ENCODE data around the gene DGKH.

DGKH gene

DNA sequence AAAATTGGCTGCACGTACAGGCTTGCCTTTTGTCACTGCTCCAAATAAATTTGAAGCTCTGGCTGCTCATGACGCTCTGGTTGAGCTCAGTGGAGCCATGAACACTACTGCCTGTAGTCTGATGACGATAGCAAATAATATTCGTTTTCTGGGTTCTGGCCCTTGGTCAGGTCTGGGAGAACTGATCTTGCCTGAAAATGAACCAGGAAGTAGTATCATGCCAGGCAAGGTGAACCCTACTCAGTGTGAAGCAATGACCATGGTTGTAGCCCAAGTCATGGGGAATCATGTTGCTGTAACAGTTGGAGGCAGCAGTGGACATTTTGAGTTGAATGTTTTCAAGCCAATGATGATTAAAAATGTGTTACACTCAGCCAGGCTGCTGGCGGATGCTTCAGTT is 207.4 kb downstream of the DGKH start:
- no peak for DNase-seq

DNA sequence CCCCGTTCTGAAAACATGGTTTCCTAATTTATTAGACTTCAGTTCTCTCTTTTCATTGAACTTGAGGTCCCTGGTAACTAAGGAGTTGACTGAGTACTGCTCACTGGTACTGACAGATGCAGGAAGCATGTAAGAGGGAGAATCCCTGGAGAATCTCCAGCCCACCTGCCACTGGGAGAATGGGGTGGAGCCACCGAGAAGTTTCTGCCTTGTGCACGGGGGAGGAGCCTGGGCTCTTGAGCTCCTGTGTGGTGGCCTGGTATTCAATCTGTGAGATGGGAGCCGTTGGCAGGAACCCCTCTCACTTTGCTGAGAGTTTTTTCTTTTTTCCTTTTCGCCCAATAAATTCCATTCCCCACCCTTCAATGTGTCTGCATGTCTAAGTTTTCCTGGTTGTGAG is 210.3 kb downstream of the DGKH start:
- DNase-seq = no peak

DNA sequence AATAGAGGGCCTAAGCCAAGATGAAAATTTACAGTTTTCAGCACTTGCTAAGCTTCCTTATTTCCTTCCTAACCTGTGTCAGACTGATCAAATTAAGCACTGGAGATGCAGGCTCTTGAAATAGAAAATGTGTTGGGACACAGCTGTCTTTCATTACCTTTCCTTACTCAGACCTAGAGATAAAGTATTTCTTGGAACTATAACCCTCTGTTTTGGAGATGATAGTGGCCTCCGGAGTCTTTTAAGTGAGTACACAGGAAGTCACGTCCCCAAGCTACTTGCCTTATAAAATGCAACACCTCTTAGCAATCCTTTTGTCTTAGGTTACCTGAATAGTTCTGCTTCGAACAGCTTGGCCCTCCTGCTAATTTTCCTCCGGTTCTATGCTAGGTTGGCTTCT is 211.1 kb downstream of the DGKH start:
- no peak for DNase-seq

DNA sequence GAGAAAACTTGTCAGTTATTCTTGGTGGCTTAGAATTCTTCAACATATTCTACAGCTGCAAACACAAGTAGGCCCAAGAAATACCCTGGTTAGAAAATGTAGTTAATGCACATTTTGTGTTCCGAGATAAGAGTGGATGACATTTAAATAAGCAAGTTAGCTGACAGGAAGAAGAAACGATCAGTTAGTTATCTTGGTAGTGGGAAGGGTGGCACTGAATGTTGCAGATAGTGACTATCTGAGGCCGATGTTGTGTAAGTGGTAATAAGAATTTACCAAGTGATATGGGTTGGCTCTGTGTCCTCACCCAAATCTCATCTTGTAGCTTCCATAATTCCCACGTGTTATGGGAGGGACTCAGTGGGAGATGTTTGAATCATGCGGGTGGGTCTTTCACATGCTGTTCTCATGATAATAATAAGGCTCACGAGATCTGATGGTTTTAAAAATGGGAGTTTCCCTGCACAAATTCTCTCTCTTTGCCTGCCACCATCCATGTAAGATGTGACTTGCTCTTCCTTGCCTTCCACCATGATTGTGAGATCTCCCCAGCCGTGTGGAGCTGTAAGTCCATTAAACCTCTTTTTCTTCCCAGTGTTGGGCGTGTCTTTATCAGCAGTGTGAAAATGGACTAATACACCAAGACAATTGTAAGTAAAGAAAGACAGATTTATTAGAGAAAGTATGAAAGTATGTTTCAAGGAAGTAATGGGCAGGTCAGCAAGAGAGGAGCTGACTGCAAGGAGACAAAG is 212.6 kb downstream of the DGKH start:
- DNase-seq = no peak

DNA sequence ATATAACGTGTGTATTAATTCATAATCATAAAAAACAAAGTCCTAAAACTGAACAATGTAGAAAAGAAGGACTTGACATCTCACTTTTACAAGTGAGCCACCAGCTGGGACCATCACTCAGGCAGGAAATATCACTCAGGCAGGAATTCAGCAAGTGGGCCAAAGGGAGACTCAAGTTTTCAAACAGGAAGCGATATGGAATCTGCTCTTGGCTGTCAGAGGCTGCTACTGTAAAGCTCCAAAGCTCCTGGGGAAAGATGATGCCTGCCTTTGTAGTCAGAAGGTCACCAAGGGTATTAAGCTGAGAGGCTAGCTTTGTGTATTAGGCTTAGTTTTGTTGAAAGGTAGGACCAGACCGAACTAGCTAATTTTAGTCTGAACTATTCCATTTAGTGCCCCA is 218.0 kb downstream of the DGKH start:
- no peak for DNase-seq

DNA sequence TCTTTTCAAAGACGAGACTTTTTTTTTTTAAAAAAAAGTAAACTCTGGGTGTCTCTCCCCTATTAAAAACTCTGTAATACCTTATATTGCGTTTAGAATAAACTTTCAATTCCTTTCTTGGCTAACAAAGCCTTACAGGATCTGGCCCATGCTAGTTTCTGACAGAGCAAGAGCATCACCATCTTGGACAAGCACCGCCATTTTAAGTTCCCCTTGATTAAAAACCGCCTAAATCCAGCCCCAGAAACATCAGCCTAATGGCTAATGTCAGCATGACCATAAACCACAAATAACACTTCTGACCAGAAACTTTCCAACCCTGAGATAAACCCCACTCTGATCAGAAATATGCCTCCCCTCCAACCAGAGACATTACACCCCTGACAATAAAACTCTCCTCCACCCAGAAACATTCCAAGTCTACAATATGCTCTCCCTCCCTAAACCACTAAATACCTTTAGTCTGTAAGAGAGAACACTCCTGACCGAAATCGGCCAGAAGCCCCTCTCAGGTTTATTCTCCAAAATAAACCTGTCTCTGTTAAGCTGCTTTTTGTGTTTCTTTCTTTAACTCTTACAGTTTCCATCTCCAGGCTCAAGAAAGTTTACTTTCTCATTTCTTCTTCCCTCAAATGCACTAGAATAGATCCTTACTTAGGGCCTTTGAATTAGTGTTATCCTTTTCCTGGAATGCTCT is 221.9 kb downstream of the DGKH start:
- DNase-seq = no peak

DNA sequence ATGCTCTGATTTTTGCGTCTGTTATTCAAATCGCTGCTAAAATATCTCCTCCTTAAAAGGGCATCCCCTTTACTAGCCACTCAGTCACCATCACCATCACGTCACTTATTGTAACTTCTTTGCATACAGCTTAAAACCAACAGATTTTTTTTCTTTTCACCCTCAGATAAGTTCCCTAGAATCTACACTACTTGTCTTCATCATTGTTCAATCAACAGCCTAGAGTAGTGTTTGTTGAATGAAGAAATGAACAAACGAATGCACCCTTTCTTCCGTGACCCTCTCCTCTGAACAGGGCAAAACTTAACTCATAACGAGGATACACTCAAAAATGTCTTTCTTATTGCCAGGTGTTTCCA is 222.4 kb downstream of the DGKH start:
- DNase-seq = no peak

DNA sequence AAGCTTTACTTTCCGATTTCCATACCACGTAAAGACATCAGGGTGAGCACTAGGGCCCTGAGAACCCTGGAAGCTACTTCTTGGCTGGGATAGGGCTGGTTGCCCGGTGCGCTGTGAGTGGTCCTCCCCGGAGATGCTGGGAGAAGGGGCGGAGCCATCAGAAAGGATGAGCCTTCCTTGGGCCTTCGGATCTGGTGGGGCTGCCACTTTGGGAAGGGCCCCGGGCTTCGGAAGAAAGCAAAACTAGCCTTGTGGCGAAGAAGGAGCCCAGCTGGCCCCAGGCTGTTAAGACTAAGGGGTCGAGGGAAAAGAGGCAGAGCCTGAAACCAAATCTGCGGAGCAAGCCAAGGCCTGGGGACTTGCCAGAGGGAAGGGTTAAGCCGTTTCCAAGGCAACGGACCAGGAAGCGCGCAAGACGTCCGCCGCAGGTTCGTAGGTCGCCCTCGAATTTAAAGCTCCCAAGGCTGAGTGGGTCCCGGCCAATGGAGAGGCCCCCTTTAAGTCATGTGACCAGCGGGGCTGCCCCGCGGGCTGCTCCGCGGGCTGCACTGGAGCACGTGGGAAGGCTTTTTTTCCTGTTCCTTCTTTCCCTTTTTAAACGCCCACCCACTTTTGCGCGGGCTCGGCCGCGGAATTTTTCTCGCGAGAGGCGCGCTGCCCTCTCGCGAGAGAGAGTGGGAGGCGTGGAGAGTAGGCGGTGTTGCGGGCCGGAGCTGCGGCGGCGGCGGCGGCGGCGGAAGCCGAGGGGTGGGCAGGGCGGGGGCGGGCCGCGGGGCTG is 223.1 kb downstream of the DGKH start:
- peak; percentile 95 for DNase-seq

DNA sequence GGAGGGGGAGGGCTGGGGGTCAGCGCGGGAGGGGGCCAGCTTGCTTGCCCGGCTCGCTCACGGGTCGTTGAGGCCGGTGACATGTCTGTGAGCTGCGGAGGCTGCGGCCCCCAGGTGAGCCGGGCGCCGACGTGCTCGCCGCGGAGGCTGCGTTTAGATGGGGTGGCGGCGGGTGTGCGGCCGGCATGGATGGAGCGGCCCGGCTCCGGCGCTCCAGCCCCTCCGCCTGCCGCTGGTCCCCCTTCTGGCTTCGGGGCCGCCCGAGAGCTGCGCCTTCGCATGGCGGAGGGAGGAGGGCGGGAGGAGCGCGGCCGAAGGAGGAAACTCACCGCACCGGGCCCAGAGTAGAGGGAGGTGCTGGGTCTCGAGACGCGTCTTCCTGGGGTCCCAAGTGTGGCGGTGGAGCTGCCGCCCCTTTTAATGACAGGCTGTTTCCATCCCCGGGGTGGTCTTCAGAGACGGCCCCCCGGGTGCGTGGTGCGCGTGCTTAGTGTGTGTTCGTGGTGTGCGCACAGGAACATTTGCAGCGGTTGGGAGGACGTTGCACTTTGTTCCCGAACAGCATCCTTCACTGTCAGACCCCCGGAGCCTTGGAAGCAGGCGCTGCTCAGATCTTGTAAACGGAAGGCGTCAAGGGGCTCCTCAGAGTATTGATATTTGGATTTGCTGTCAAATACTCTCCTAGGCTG is 223.8 kb downstream of the DGKH start, which contains the start of gene AKAP11:
TSS of gene AKAP11 (plus strand) at position 38 of the 689 bp plus-strand sequence. CDS start 14,197 bp downstream, outside the sequence.
- DNase-seq = peak; percentile 54

DNA sequence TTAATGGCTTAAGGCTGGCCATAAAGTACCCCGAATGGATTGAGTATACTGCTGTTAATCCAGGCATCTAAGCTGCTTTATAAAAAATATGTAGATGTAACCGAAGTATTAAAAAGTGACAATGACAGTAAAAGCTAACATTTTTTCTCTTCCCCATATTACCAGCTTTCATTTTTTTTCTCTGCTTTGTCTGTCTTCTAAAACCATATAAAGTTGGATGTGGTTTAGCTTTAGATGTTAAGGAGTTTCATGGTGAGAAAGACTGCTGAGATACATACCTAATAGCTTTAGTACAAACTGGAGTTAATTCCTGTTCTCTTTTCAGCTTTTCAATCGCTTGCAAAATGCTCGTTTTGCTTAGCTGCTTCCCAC is 224.3 kb downstream of the DGKH start:
- DNase-seq = no peak

DNA sequence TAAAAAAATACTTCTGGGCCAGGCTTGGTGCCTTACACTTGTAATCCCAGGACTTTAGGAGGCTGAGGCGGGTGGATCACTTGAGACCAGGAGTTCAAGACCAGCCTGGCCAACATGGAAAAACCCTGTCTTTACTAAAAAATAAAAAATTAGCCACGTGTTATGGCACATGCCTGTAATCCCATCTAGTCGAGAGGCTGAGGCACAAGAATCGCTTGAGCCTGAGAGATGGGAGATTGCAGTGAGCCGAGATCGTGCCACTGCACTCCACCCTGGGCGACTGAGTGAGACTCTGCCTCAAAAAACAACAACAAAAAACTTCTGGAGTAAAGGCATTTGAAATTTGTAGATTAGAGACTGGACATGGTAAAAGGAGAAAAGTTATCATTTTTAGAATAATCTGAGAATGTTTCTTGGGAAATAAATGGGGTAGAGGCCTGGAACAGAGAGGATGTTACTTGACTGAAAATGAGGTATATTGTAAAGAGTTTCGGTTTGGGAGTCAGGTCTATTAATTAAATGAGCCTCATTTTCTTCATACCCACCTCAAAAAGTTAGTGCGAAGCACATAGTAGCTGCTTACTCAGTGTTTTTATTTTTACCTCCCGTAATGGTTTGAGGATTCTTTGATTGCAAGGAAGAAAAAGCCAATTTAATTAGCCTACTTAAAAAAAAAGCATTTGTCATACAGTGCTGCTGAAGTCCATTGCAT is 226.1 kb downstream of the DGKH start:
- no peak for DNase-seq

DNA sequence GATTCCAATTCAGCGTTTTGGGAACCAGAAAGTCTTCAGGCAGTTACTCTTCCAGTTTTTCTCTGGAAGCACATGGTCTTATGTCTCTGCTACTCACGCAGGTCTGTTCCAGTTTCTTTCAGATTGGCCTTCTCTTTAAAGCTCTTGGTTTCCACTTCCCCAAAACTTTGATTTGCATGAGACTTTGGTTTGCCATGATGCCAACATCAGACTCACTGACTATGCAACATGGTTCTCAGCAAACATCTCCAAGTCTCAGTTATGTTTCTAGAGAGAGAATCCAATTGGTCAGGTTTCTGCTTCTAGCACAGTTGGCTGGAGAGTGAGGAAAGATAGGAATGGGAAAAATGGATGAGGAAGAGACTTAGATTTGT is 226.6 kb downstream of the DGKH start:
- DNase-seq = no peak

DNA sequence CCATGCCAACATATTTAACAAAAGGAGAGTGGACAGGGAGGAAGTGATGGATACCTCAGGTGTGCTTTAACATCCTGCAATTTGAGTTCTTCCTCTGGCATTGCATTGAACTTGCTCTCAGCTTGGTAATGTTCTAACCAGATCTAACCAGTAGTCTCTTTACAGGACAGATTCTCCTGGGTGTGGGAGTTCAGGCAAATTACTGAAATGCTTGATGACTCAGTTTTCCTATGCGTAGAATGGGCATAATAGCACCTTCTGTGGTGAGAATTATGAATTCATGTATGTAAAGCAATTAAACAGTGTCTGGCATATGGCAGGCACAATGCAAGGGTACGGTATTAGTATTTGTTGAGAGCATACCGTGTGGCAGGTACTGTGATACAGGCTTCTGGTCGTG is 227.1 kb downstream of the DGKH start:
- DNase-seq = no peak

DNA sequence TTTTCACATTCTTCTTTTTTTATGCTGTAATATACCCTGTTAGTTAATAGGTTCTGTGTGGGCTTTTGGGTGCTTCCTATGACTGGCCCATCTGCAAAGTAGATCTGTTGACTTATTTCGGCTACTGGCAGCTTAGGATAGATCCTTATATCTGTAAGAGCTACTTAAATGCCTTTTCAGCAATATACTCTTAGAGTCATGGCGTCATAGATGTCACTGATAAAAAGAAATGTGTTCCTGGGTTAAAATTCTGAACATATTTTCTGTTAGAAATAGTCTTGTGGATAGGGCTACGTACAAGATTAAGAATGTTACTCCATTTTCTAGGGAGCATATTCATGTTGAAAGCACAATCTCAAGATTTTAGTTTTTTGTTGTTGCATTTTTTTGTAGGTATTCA is 228.2 kb downstream of the DGKH start:
- DNase-seq = no peak

DNA sequence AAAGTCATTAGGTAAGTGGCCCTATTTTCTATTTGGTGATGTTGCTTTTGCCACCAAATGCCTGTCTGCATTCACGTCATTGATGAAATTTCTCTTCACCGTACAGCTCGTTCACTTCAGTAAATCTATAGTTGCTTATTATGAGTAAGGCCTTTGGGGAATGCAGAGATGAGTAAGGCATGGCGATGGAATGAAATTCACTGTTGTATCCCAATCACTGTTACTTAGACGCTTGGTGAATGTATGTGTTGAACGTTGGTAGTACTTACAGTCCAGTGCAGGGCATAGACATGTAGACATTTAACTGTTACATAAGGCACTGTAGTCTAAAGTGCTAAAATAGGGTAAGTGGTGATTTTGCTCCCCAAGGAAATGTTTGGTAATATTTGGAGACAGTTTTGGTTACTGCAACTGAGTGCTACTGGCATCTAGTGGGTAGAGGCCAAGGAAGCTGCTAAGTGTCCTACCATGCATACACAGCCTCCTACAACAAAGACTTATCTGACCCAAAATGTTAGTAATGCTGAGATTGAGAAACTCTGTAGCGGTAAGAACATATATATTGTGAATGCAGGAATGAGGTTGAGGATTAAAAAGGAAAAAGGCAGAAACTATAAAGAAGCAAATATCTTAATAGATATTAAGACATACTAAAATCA is 229.3 kb downstream of the DGKH start:
- no peak for DNase-seq

DNA sequence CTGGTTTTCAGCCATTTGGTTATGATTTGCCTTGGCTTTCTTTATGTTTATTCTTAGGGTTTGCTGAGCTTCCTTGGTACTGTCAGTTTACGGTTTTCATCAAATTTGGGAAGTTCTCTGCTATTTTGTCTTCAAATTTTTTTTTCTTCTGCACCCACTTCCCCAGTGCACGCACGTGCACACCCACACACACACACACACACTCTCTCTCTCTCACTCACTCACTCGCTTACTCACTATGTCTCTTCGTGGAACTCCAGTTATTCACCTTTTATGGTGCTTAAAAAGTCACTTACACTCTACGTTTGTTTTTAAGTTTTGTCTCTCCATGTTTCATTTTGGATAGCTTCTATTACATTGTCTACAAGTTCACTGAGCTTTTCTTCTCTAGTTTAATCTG is 230.6 kb downstream of the DGKH start:
- DNase-seq = no peak

DNA sequence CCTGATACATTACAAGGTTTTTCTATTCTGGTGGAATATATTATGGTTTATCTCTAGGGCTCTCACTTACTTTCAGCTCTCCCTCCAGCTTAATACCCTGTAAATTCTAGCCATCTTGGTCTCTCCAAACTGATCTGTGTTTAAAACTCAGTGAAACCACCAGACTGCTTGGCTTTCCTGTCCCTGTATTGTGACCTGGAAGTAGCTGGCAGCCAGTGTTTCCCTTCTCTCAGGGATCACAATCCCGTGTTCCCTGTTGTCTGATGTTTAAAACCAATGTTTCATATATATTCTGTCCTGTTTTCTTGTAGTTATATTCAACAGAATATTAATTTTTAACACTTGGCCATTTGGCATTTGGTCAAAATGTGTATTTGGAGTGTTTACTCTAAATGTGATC is 231.5 kb downstream of the DGKH start:
- DNase-seq = no peak

DNA sequence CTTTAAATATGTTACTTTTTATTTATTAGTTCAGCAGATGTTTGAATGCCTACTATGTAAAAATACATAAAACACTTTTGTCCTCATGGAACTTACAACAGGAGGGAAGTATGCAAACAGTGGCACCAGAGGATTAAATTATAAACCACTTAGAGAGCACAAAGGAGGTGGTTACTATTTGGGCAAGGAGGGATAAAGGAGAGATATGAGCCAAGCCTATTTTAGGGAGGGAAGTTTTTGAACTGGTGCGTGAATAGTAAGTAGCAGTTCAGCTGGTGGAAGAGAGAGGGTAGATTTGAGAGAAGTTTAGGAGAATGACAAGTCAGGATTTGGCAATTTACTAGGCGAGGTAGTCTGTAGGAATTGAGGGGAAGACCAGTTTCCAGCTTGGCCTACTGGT is 232.1 kb downstream of the DGKH start:
- no peak for DNase-seq

DNA sequence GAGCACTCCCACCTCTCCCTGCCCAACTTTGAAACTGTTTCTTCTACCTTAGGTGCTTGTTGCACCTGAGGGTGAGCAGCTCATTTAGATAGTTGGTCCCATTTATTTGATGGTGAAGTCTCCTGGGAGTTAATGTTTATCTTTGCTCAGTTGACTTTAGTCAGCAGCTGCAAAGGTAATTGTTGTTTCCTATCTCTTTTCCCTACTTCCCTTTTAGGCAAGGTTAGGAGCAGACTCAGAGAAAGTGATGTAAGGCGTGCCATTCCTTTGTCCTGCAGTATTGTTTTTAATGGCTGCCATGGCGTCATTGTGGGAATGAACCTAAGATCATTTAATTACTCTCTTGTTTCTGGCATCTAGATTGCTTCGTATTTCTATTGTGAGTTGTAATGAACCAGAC is 235.1 kb downstream of the DGKH start:
- DNase-seq = peak; percentile 64

DNA sequence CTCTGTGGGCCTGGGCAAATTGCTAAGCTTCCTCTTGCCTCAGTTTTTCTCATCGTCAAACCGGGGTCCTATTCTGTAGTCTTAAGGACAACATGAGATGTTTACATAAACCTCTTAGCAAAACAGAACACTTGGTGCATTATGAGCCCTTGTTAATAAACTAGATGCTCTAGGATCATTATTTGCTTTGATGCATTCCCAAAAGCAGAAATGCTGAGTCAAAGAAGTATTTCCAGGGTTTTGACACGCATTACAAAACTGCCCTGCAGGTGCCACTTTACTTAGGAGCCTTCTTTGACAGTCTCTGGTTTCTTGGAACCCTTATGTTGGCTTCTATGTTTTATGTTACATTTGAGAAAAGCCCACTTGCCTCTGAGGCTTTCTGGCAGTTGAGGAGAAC is 235.6 kb downstream of the DGKH start:
- no peak for DNase-seq
